K562 (cell line): ENCODE results near the gene C10orf143. TPM values are rescaled to one million over a fixed set of nuclear protein-coding genes. Genes with fewer than 3 reads are reported as not detected.

Source experiments
- ATAC-seq: fragments of 200-7000 bp; cut with Tn5 transposase; 3 replicates; pipeline ENCODE4 v1.9.1; 2020; ENCODE audit warnings: moderate library complexity
- BruUV-seq: library from RNA; stranded (reverse); fragments of 400-500 nt; replicated peaks from 2 replicates; lab custom pipeline; 2021; lab: Mats Ljungman, UMichigan
- CTCF ChIA-PET: fragments of 300-600 bp; formaldehyde crosslinking; extraction: SDS; loops from one replicate; lab custom pipeline; 2021; ENCODE audit warnings: low intra/inter-chr PET ratio; lab: Yijun Ruan, JAX
- POLR2A ChIA-PET: fragments of 300-600, 350-650 bp; sonication (Branson Sonifier 250); formaldehyde crosslinking; extraction: SDS; loops from one replicate; lab custom pipeline; 2021; ENCODE audit warnings: antibody characterized with exemption, inconsistent platforms; lab: Yijun Ruan, JAX
- DNase-seq, 4 experiments: peaks; one replicate each; pipeline versions ENCODE4 v3.0.0 to v3.0.0-alpha.2; 2011 to 2018; ENCODE audit warnings: low spot score in 3 of 4, mixed read lengths in 3 of 4; ENCODE audit errors: extremely low read depth in 1 of 4
- FAIRE-seq: peaks from 2 replicates; lab custom pipeline; 2011; peaks lifted over from hg19 to GRCh38; lab: Jason Lieb, UNC
- H2AFZ ChIP-seq: 2 replicates; pipeline ENCODE4 v1.6.0; 2011; ENCODE audit warnings: low read depth, low read length, control low read depth, inconsistent platforms
- H3K27ac ChIP-seq: fragments of 200-600 bp; 3 replicates; pipeline ENCODE4 v1.8.0; 2011; ENCODE audit warnings: low read depth, mild to moderate bottlenecking, control low read depth, inconsistent platforms, low read length, moderate library complexity, mixed read lengths; ENCODE audit errors: extremely low read depth
- H3K27me3 ChIP-seq, 2 experiments: fragments of 300-600 bp in 1 of 2; 2 replicates in 1 of 2; 3 replicates in 1 of 2; pipeline versions ENCODE4 v1.6.0 to v1.8.0; 2011; ENCODE audit warnings: inconsistent platforms in 2 of 2, low read length in 2 of 2, mild to moderate bottlenecking in 1 of 2, mixed read lengths in 1 of 2, moderate library complexity in 1 of 2; ENCODE audit not compliant: control insufficient read depth in 2 of 2, insufficient read depth in 2 of 2
- H3K36me3 ChIP-seq: fragments of 300-600 bp; 3 replicates; pipeline ENCODE4 v1.8.0; 2011; ENCODE audit warnings: mild to moderate bottlenecking, low read length, inconsistent platforms; ENCODE audit not compliant: control insufficient read depth, insufficient read depth
- H3K4me1 ChIP-seq, 2 experiments: fragments of 200-600 bp in 1 of 2; replicated peaks in 1 of 2; 2 replicates in 1 of 2; 3 replicates in 1 of 2; pipeline versions ENCODE4 v1.5.1 to v1.8.0; 2011; ENCODE audit warnings: inconsistent platforms in 2 of 2, low read length in 2 of 2, mild to moderate bottlenecking in 1 of 2, mixed read lengths in 1 of 2, moderate library complexity in 1 of 2; ENCODE audit not compliant: control insufficient read depth in 2 of 2, insufficient read depth in 2 of 2
- H3K4me2 ChIP-seq: 2 replicates; pipeline ENCODE4 v1.6.1; 2011; ENCODE audit warnings: low read length, control low read depth, inconsistent platforms, mixed read lengths; ENCODE audit not compliant: insufficient read depth
- H3K4me3 ChIP-seq: fragments of 200-600 bp; sonication (generic), shearing (Covaris generic); 2 replicates; pipeline ENCODE4 v1.5.1; 2016; ENCODE audit warnings: control low read depth, inconsistent platforms
- H3K79me2 ChIP-seq: fragments of 200-600 bp; 3 replicates; pipeline ENCODE4 v1.8.0; 2011; ENCODE audit warnings: low read length, inconsistent platforms; ENCODE audit not compliant: control insufficient read depth, insufficient read depth
- H3K9ac ChIP-seq, 2 experiments: 2 replicates each; pipeline versions ENCODE4 v1.6.0 to v1.6.1; 2011; ENCODE audit warnings: low read depth in 2 of 2, low read length in 2 of 2, control low read depth in 1 of 2, inconsistent platforms in 1 of 2, mild to moderate bottlenecking in 1 of 2, mixed read lengths in 1 of 2; ENCODE audit not compliant: insufficient read depth in 1 of 2
- H3K9me1 ChIP-seq: one replicate; pipeline ENCODE4 v1.6.0; 2011; ENCODE audit warnings: inconsistent platforms, mild to moderate bottlenecking, low read length, moderate library complexity; ENCODE audit not compliant: control insufficient read depth, insufficient read depth
- H3K9me3 ChIP-seq: replicated peaks from 2 replicates; pipeline ENCODE4 v1.5.1; 2011; ENCODE audit warnings: low read depth, low read length, inconsistent platforms; ENCODE audit not compliant: control insufficient read depth, insufficient read depth
- H4K20me1 ChIP-seq: replicated peaks from 2 replicates; pipeline ENCODE4 v1.6.1; 2011; ENCODE audit warnings: low read length, inconsistent platforms, mixed read lengths; ENCODE audit not compliant: control insufficient read depth, insufficient read depth
- DACH1 ChIP-seq: fragments of 450-650 bp; IDR thresholded peaks from 2 replicates; pipeline ENCODE4 v1.6.1; 2018; ENCODE audit not compliant: partially characterized antibody
- ETS2 ChIP-seq: IDR thresholded peaks from 2 replicates; pipeline ENCODE4 v1.6.1; 2016; ENCODE audit warnings: borderline replicate concordance, missing genetic modification characterization, mild to moderate bottlenecking, moderate library complexity, missing compliant biosample characterization; ENCODE audit not compliant: poor library complexity, severe bottlenecking
- FOXJ3 ChIP-seq: sonication (generic); formaldehyde crosslinking; IDR thresholded peaks from 2 replicates; pipeline ENCODE4 v1.4.0; 2020; ENCODE audit warnings: mild to moderate bottlenecking, missing genetic modification reagents
- HOXB6 ChIP-seq: fragments of 250-450 bp; sonication (Bioruptor Pico); IDR thresholded peaks from 2 replicates; pipeline ENCODE4 v1.5.1; 2022; ENCODE audit warnings: mild to moderate bottlenecking, borderline replicate concordance
- MTA2 ChIP-seq: fragments of 450-650 bp; IDR thresholded peaks from 2 replicates; pipeline ENCODE4 v1.6.1; 2016; ENCODE audit warnings: low read depth
- NELFE ChIP-seq: IDR thresholded peaks from 2 replicates; pipeline ENCODE4 v1.6.1; 2011; ENCODE audit warnings: mild to moderate bottlenecking; ENCODE audit not compliant: insufficient read depth, insufficient read length
- PHF20 ChIP-seq: fragments of 450-650 bp; IDR thresholded peaks from 2 replicates; pipeline ENCODE4 v1.6.1; 2018; ENCODE audit not compliant: partially characterized antibody
- SMAD1 ChIP-seq: fragments of 150-350 bp; IDR thresholded peaks from 2 replicates; pipeline ENCODE4 v1.6.1; 2014; ENCODE audit warnings: low read length, low read depth; ENCODE audit not compliant: partially characterized antibody
- SMARCB1 ChIP-seq: IDR thresholded peaks from 2 replicates; pipeline ENCODE4 v1.6.1; 2011; ENCODE audit warnings: improper control_type of control experiment, low read depth; ENCODE audit not compliant: insufficient read length
- SUPT5H ChIP-seq: fragments of 450-650 bp; IDR thresholded peaks from 2 replicates; pipeline ENCODE4 v1.6.1; 2016
- ZC3H4 ChIP-seq: sonication (generic); formaldehyde crosslinking; IDR thresholded peaks from 2 replicates; pipeline ENCODE4 v1.9.0; 2021; ENCODE audit warnings: missing genetic modification reagents, borderline replicate concordance
- ZNF431 ChIP-seq: sonication (generic); formaldehyde crosslinking; IDR thresholded peaks from 2 replicates; pipeline ENCODE4 v1.8.0; 2022; ENCODE audit warnings: mild to moderate bottlenecking, missing genetic modification reagents
- WGBS: fragments of 100-300 bp; shearing (Covaris generic); methylation state at CpG from one replicate; pipeline ENCODE4 v1.1.6; 2016; ENCODE audit warnings: low coverage, mixed read lengths; ENCODE audit not compliant: insufficient coverage; ENCODE audit errors: missing lambda C conversion rate; 5-methylcytosine and 5-hydroxymethylcytosine counted together
- in situ Hi-C: fragments of 300-500 bp; cut with MboI; formaldehyde crosslinking; loops from 4 replicates; pipeline ENCODE4 v1.15.0; 2018; ENCODE audit warnings: inconsistent platforms, mixed read lengths
- intact Hi-C: fragments of 100-400 bp; cut with micrococcal nuclease; formaldehyde crosslinking; loops from 2 replicates; pipeline ENCODE4 v1.14.2; 2022
- polyA plus RNA-seq, 8 experiments: library from polyadenylated mRNA; depleted of rRNA in 4 of 8; stranded (reverse) in 5 of 8; unstranded in 3 of 8; fragments of >200 nt; fragmentation: Nextera tagmentation in 2 of 8; fragmentation: Illumina TruSeq in 1 of 8; extraction: Ambion mirVana in 2 of 8; extraction: Trizol in 1 of 8; gene quantifications; 2 replicates each; pipeline versions ENCODE4 v1.2.1 to v1.2.3, GENCODE V29; 2011 to 2014; ENCODE audit warnings: inconsistent platforms in 1 of 8, missing spikeins in 1 of 8
- total RNA-seq, 7 experiments: library from RNA; depleted of rRNA in 6 of 7; stranded (reverse); fragments of >200 nt in 6 of 7; fragmentation: Illumina TruSeq in 2 of 7; extraction: Trizol in 2 of 7; gene quantifications; 2 replicates each; pipeline versions ENCODE4 v1.2.1 to v1.2.3, GENCODE V29; 2011 to 2021; ENCODE audit warnings: low replicate concordance in 1 of 7
- TF ChIP-seq, protein P1 (sequence below): sonication (generic); formaldehyde crosslinking; IDR thresholded peaks from 2 replicates; pipeline ENCODE4 v1.9.0; 2022; ENCODE audit warnings: mild to moderate bottlenecking, missing genetic modification reagents
- TF ChIP-seq, protein P2 (sequence below), 2 experiments: fragments of 250-450 bp in 1 of 2; fragments of 450-650 bp in 1 of 2; sonication (Bioruptor Pico) in 1 of 2; IDR thresholded peaks; 2 replicates each; pipeline versions ENCODE4 v1.6.1 to v1.8.0; 2016 to 2021; ENCODE audit warnings: mild to moderate bottlenecking in 2 of 2, moderate library complexity in 2 of 2, missing compliant biosample characterization in 1 of 2, missing genetic modification characterization in 1 of 2
- TF ChIP-seq, protein P3 (sequence below), 3 experiments: fragments of 200-800 bp in 1 of 3; sonication (Bioruptor generic) in 1 of 3; sonication (generic) in 1 of 3; formaldehyde crosslinking in 1 of 3; IDR thresholded peaks; 2 replicates each; pipeline versions ENCODE4 v1.6.1 to v1.8.0; 2016 to 2022; ENCODE audit warnings: mild to moderate bottlenecking in 2 of 3, missing compliant biosample characterization in 2 of 3, missing genetic modification characterization in 2 of 3, missing genetic modification reagents in 1 of 3

The C10orf143 gene
- total and polyA plus RNA-seq, 9 of the 15 experiments (the other 6 are each of a cell fraction or from before 2014, with no cell fraction given) = 0.07 to 0.42 (median 0.25) TPM; not detected in 2

DNA sequence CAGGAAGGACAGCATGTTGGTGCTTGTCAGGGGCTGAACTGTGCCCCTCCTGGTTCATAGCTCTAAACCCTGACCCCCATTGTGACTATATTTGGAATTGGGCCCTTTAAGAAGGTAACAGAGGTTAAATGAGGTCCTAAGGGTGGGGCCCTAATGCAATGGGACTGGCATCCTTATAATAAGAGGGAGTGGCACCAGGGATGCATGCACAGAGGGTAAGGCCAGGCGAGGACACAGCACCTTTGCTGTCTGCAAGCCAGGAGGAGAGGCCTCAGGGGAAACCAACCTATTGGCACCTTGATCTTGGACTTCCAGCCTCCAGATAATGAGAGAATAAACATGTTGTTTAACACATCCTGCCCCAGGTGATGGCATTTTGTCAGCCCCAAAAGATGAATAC, 85.3 kb downstream of the C10orf143 start:
- BruUV-seq = no TSS peak
- FAIRE-seq (no peak), ATAC-seq (no peak), DNase-seq (no peak)
- in situ Hi-C loops (no loop called here), intact Hi-C loops (no loop called here)
- Histone ChIP-seq H2AFZ (no peak overlapping the region), H4K20me1 (no peaks in the 10 kb centered on the region), H3K9me1 (no peaks in the 10 kb centered on the region), H3K4me1 (no peaks in the 10 kb centered on the region), H3K4me2 (no peak overlapping the region), H3K9me3 (no peaks in the 10 kb centered on the region), H3K79me2 (no peaks in the 10 kb centered on the region), H3K36me3 (no peaks in the 10 kb centered on the region), H3K4me3 (no peak overlapping the region), H3K27me3 (peaks cover 0 to 49% of the 10 kb centered on the region in 2 experiments; a peak in 3 of 5 replicates), H3K27ac (no peak overlapping the region), H3K9ac (no peak overlapping the region)
- WGBS = 0% methylated on average over 1 of the region's 1 CpG
- CTCF ChIA-PET = no interaction called here
- TF ChIP-seq HOXB6 (CRISPR knock-in tag) (no peak), NELFE (no peak), PHF20 (no peak), ETS2 (tag) (no peak), ZC3H4 (CRISPR knock-in tag) (no peak), MTA2 (no peak), FOXJ3 (no peak), SMAD1 (no peak), SUPT5H (no peak), SMARCB1 (no peak), DACH1 (no peak), ZNF431 (CRISPR knock-in tag) (no peak)
- TF ChIP-seq, protein P1, sequence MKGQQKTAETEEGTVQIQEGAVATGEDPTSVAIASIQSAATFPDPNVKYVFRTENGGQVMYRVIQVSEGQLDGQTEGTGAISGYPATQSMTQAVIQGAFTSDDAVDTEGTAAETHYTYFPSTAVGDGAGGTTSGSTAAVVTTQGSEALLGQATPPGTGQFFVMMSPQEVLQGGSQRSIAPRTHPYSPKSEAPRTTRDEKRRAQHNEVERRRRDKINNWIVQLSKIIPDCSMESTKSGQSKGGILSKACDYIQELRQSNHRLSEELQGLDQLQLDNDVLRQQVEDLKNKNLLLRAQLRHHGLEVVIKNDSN (CRISPR knock-in tag) = no peak
- TF ChIP-seq, protein P2, sequence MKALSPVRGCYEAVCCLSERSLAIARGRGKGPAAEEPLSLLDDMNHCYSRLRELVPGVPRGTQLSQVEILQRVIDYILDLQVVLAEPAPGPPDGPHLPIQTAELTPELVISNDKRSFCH (CRISPR knock-in tag; IDR thresholded peaks at IDR 0.05) = no peak
- TF ChIP-seq, protein P2 (tag; IDR thresholded peaks at IDR 0.05) = no peak
- TF ChIP-seq, protein P3, sequence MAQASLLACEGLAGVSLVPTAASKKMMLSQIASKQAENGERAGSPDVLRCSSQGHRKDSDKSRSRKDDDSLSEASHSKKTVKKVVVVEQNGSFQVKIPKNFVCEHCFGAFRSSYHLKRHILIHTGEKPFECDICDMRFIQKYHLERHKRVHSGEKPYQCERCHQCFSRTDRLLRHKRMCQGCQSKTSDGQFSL (CRISPR knock-in tag; IDR thresholded peaks at IDR 0.05) = no peak
- TF ChIP-seq, protein P3 (tag; IDR thresholded peaks at IDR 0.05) = no peak
- POLR2A ChIA-PET = no interaction called here
